Skeletal muscle satellite cell (primary cell): Measurements from ENCODE around the gene KIAA1217.

Source experiments
- H3K27me3 ChIP-seq: 2 replicates; pipeline ENCODE4 v1.7.0; 2013; ENCODE audit warnings: low read length; ENCODE audit not compliant: control insufficient read depth, insufficient read depth
- H3K36me3 ChIP-seq: 2 replicates; pipeline ENCODE4 v1.7.0; 2013; ENCODE audit warnings: mild to moderate bottlenecking, control low read depth, low read length; ENCODE audit not compliant: insufficient read depth
- H3K4me1 ChIP-seq: 2 replicates; pipeline ENCODE4 v1.7.0; 2013; ENCODE audit warnings: low read length; ENCODE audit not compliant: control insufficient read depth, insufficient read depth
- H3K4me2 ChIP-seq: 2 replicates; pipeline ENCODE4 v1.7.0; 2013; ENCODE audit warnings: mild to moderate bottlenecking, low read length
- H3K4me3 ChIP-seq: 2 replicates; pipeline ENCODE4 v1.7.0; 2013; ENCODE audit warnings: low read length
- H3K9ac ChIP-seq: 2 replicates; pipeline ENCODE4 v1.7.0; 2013; ENCODE audit warnings: mild to moderate bottlenecking, low read depth, low read length, moderate library complexity
- H3K9me3 ChIP-seq: replicated peaks from 2 replicates; pipeline ENCODE4 v1.7.0; 2013; ENCODE audit warnings: mild to moderate bottlenecking, control low read depth, low read length

KIAA1217 gene

GRCh38 chr10:24541239-24541753 is 332.4 kb downstream of the KIAA1217 start:
- no peaks in the 10 kb centered on the region for H3K27me3 ChIP-seq

GRCh38 chr10:24542314-24543270 is 333.7 kb downstream of the KIAA1217 start:
- H3K36me3 ChIP-seq, result no peaks in the 10 kb centered on the region
- H3K9ac ChIP-seq, result no peak overlapping the region

More at GRCh38 chr10:24541239-24541753, 332.4 kb downstream of the KIAA1217 start:
- Histone ChIP-seq H3K4me2 (no peak overlapping the region), H3K9ac (no peak overlapping the region), H3K4me3 (no peak overlapping the region), H3K9me3 (no peaks in the 10 kb centered on the region), H3K4me1 (no peaks in the 10 kb centered on the region), H3K36me3 (no peaks in the 10 kb centered on the region)

DNA sequence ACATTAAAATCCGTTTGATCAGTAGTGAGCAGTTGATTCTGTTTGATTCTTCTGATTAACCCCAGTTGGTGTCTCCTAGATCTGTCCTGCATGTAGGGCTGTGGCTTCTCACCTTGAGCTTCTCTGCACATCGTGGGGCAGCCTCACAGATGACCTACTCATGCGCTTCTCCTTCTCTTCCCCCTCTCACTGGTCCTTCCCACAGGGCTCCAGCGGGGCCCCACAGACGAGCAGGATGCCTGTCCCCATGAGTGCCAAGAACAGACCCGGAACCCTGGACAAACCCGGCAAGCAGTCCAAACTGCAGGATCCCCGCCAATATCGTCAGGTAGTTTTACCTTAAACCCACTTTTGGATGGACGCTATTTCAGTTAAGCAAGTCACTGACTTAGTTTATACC is 335.8 kb downstream of the KIAA1217 start:
- H3K9me3 ChIP-seq, result no peaks in the 10 kb centered on the region
- H3K27me3 ChIP-seq, result no peaks in the 10 kb centered on the region
- H3K4me3 ChIP-seq, result no peak overlapping the region
- H3K9ac ChIP-seq, result no peak overlapping the region
- no peak overlapping the region for H3K4me2 ChIP-seq
- H3K36me3 ChIP-seq, result no peaks in the 10 kb centered on the region
- H3K4me1 ChIP-seq, result no peaks in the 10 kb centered on the region

More at GRCh38 chr10:24542314-24543270, 333.7 kb downstream of the KIAA1217 start:
- no peaks in the 10 kb centered on the region for H3K9me3 ChIP-seq
- H3K4me3 ChIP-seq, result no peak overlapping the region
- no peak overlapping the region for H3K4me2 ChIP-seq
- no peaks in the 10 kb centered on the region for H3K4me1 ChIP-seq
- no peaks in the 10 kb centered on the region for H3K27me3 ChIP-seq

DNA sequence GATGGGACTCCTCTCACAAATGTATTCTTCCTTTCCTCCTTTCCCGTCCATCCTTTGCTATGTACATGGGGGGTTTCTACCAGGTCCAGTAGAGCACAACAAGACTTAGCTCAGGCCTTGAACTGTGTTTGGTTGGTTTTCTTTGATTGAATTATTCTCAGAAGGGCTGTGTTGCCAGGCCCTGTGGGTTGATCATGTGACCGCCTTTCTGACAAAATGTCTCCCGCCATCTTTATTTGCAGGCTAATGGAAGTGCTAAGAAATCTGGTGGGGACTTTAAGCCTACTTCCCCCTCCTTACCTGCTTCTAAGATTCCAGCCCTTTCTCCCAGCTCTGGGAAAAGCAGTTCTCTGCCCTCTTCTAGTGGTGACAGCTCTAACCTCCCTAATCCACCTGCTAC is 336.6 kb downstream of the KIAA1217 start:
- Histone ChIP-seq H3K4me1 (no peaks in the 10 kb centered on the region), H3K36me3 (no peaks in the 10 kb centered on the region), H3K9ac (no peak overlapping the region), H3K4me2 (no peak overlapping the region), H3K27me3 (no peaks in the 10 kb centered on the region), H3K9me3 (no peaks in the 10 kb centered on the region), H3K4me3 (no peak overlapping the region)

DNA sequence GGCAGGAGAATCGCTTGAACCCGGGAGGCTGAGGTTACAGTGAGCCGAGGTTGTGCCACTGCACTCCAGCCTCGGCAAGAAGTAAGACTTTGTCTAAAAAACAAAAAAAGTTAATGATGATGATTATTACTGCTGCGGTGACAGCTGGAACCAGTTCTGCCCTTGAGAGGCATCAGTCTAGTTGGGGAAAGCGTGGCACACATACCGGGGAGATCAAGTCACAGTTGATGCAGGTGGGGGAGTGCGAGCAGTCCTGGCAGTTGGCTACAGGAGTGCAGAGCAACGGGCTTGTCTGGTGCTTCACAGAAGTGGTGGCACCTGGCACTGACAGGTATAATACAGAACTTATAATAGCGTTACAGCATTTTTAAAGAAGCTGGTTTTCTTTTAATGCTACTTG is 341.7 kb downstream of the KIAA1217 start:
- Histone ChIP-seq H3K36me3 (no peaks in the 10 kb centered on the region), H3K9ac (no peak overlapping the region), H3K9me3 (no peaks in the 10 kb centered on the region), H3K4me3 (no peak overlapping the region), H3K4me1 (no peaks in the 10 kb centered on the region), H3K27me3 (peaks cover 16% of the 10 kb centered on the region), H3K4me2 (no peak overlapping the region)

- Histone ChIP-seq H3K27me3 (peaks cover 18% of the 10 kb centered on the region), H3K9ac (no peak overlapping the region), H3K4me1 (no peaks in the 10 kb centered on the region), H3K4me2 (no peak overlapping the region), H3K4me3 (no peak overlapping the region), H3K36me3 (no peaks in the 10 kb centered on the region), H3K9me3 (no peaks in the 10 kb centered on the region)
Measured at GRCh38 chr10:24551161-24551560, 342.2 kb downstream of the KIAA1217 start.

- Histone ChIP-seq H3K4me2 (no peak overlapping the region), H3K36me3 (no peaks in the 10 kb centered on the region), H3K4me1 (no peaks in the 10 kb centered on the region), H3K9me3 (no peaks in the 10 kb centered on the region), H3K27me3 (peaks cover 19% of the 10 kb centered on the region), H3K4me3 (no peak overlapping the region), H3K9ac (no peak overlapping the region)
Measured at GRCh38 chr10:24552346-24553016, 343.5 kb downstream of the KIAA1217 start.

DNA sequence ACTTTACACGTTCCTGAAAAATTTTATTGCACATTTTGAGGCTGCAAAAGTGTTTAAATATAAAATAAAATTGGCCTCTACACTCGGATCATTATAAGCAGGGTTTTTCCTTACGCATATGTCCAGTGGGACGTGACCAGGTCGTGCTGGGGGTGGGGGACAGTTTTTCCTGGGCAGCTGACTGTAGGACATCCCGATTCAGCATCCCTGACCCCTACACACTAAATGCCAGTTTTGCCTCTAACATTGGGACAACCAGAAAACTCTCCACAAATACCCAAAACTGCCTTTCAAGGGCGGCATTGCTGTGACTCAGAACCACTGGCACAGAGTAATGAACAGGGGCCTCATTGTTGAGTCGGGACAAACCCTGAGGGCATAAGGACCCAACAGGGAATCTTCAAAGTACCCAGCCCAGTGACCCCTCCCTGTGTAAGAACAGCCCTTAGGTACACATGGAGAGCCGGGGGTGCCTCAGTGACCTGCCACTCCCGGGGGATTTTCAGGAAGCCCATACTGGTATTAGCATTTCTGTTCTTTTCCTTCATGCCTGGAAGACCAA is 344.2 kb downstream of the KIAA1217 start:
- Histone ChIP-seq H3K4me1 (no peaks in the 10 kb centered on the region), H3K27me3 (peaks cover 19% of the 10 kb centered on the region), H3K9me3 (no peaks in the 10 kb centered on the region), H3K36me3 (no peaks in the 10 kb centered on the region), H3K4me3 (no peak overlapping the region), H3K9ac (no peak overlapping the region), H3K4me2 (no peak overlapping the region)

- no peaks in the 10 kb centered on the region for H3K4me1 ChIP-seq
- H3K9ac ChIP-seq, result no peak overlapping the region
- H3K4me3 ChIP-seq, result no peak overlapping the region
- H3K9me3 ChIP-seq, result no peaks in the 10 kb centered on the region
- H3K27me3 ChIP-seq, result peaks cover 19% of the 10 kb centered on the region
- no peaks in the 10 kb centered on the region for H3K36me3 ChIP-seq
- no peak overlapping the region for H3K4me2 ChIP-seq
Measured at GRCh38 chr10:24554036-24554435, 345.1 kb downstream of the KIAA1217 start.

DNA sequence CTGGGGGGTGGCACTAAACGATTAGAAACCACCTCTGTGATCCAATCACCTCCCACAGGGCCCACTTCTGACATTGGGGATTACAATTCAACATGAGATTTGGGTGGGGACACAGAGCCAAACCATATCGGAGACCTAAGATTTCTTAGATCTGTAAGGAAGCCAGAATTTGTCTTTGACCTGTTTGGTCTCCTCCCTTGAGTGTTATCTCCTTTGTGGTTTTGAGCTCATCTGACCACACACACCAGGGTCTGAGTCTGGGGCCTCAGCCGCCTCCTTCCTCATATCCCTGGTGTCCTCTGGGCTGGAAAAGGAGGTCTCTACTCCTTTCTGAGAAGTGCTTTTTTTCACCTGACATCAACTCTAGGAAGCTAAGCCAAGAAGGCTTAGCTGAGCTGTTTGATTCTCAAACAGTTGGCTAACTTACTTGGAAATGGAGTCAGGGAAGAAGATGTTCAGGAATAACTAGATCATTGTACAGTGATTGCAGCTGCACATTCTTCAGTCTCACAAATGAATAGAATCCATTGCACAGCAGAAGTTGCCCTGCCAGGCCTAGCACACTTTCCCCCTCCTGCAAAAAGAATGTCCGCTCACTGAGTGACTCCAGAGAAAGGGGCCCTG is 347.3 kb downstream of the KIAA1217 start:
- Histone ChIP-seq H3K4me3 (no peak overlapping the region), H3K4me2 (no peak overlapping the region), H3K36me3 (no peaks in the 10 kb centered on the region), H3K9ac (no peak overlapping the region), H3K4me1 (no peaks in the 10 kb centered on the region), H3K27me3 (peaks cover 19% of the 10 kb centered on the region), H3K9me3 (no peaks in the 10 kb centered on the region)
